Heart left ventricle (tissue), 16 donors: Measurements from ENCODE around the gene KIRREL3. TPM values are rescaled to one million over a fixed set of nuclear protein-coding genes. Genes with fewer than 3 reads are reported as not detected.

Experiments used
- ATAC-seq, 4 donors: fragments of 200-7000 bp; cut with Tn5 transposase; one replicate each; pipeline ENCODE4 v1.9.1; 2020 to 2022; ENCODE audit warnings: moderate library complexity in 4 of 4, mild to moderate bottlenecking in 3 of 4, moderate number of reproducible peaks in 1 of 4
- DNase-seq, 5 donors: peaks; one replicate each; pipeline ENCODE4 v3.0.0-alpha.2; 2020
- H3K27ac ChIP-seq, 12 donors: fragments of 200-600 bp; sonication (generic) in 4 of 12; one replicate each; pipeline versions ENCODE4 v1.5.0 to v1.8.0; 2016 to 2022; ENCODE audit warnings: mild to moderate bottlenecking in 2 of 12
- H3K27me3 ChIP-seq, 9 donors: fragments of 200-600 bp; sonication (generic) in 2 of 9; one replicate each; pipeline versions ENCODE4 v1.5.1 to v1.8.0; 2016 to 2022; ENCODE audit warnings: mild to moderate bottlenecking in 3 of 9
- H3K36me3 ChIP-seq, 9 donors: fragments of 200-600 bp; sonication (generic) in 2 of 9; one replicate each; pipeline versions ENCODE4 v1.5.0 to v1.8.0; 2018 to 2022; ENCODE audit warnings: mild to moderate bottlenecking in 2 of 9
- H3K4me1 ChIP-seq, 12 donors: fragments of 200-600 bp; sonication (generic) in 4 of 12; one replicate each; pipeline versions ENCODE4 v1.5.0 to v1.8.0; 2016 to 2022; ENCODE audit warnings: mild to moderate bottlenecking in 3 of 12
- H3K4me3 ChIP-seq, 12 donors: fragments of 200-600 bp; sonication (generic) in 4 of 12; one replicate each; pipeline versions ENCODE4 v1.5.0 to v1.8.0; 2017 to 2022; ENCODE audit warnings: mild to moderate bottlenecking in 9 of 12, moderate library complexity in 4 of 12
- H3K9me3 ChIP-seq, 12 donors: fragments of 200-600 bp; sonication (generic) in 4 of 12; one replicate each; pipeline versions ENCODE4 v1.5.0 to v1.8.0; 2016 to 2022; ENCODE audit warnings: mild to moderate bottlenecking in 1 of 12
- CTCF ChIP-seq, 12 donors: fragments of 200-600 bp; sonication (generic) in 4 of 12; IDR thresholded peaks; one replicate each; pipeline versions ENCODE4 v1.5.0 to v1.8.0; 2018 to 2022; ENCODE audit warnings: antibody characterized with exemption in 12 of 12, mild to moderate bottlenecking in 5 of 12
- POLR2A ChIP-seq, 2 donors: fragments of 450-650 bp; IDR thresholded peaks; one replicate each; pipeline ENCODE4 v1.6.1; 2017; ENCODE audit warnings: antibody characterized with exemption in 2 of 2, mild to moderate bottlenecking in 2 of 2, moderate library complexity in 2 of 2
- WGBS, 4 donors: extraction: QIAGEN DNeasy Blood & Tissue Kit in 2 of 4; methylation state at CpG; one replicate each; pipeline versions ENCODE4 v1.1.5 to v1.1.7; 2013 to 2018; 5-methylcytosine and 5-hydroxymethylcytosine counted together
- intact Hi-C, 10 donors: fragments of 100-400 bp; cut with DNase I; formaldehyde crosslinking; loops; one replicate each; pipeline versions ENCODE4 v1.11.1 to v1.14.2; 2022
- polyA plus RNA-seq, 2 donors: library from polyadenylated mRNA; stranded (reverse); fragments of 200-250 nt; gene quantifications; one replicate each; pipeline ENCODE4 v1.2.3, GENCODE V29; 2013
- total RNA-seq, 9 donors: library from RNA; depleted of rRNA in 2 of 9; stranded (reverse); fragments of >200 nt in 2 of 9; fragmentation: NEBNext Ultra II Directional in 3 of 9; extraction: Animal tissue kit (Norgen Biotek cat#: 25700) in 3 of 9; gene quantifications; one replicate each; pipeline versions ENCODE4 v1.1.0 to v1.2.4, GENCODE V29; 2016 to 2023
- donor health status: ischemic (EF 13 %, LVEDD 7.1; RV severe dilation, severe dysfunction).
- donor health status: healthy with polysubstance abuse.
- donor health status: DM: no; HTN: yes; CAD: no.
- donor health status: DM: no; HTN: no; CAD: no.
- donor health status: ischemic (EF 25% LVEDD 6.9; RV normal size, moderate dysfunction).
- donor health status: ischemic (EF 25% LVEDD 5.7; RV mildly dilated, moderate dysfunction).
- donor health status: healthy.
- donor health status: DM: yes; HTN: yes; CAD: no.
- donor health status: ischemic (EF 35%, LVEDD 5.7; RV mildly dilated, moderate dysfunction).
- donor health status: nonischemic (EF 11% LVEDD 7.7; RV severe dilation, severe dysfunction).
- donor health status: DM: yes; HTN: yes; CAD: no.
- donor health status: PGD.
- donor health status: ischemic (EF 29% LVEDD 5.4; RV normal size, mild dysfunction).
- donor health status: nonischemic (EF 23%, LVEDD 6.1; RV moderate dilation, normal function).

The KIRREL3 gene
- total and polyA plus RNA-seq, 11 donors = 0.08 to 1.3 (median 0.27) TPM

DNA sequence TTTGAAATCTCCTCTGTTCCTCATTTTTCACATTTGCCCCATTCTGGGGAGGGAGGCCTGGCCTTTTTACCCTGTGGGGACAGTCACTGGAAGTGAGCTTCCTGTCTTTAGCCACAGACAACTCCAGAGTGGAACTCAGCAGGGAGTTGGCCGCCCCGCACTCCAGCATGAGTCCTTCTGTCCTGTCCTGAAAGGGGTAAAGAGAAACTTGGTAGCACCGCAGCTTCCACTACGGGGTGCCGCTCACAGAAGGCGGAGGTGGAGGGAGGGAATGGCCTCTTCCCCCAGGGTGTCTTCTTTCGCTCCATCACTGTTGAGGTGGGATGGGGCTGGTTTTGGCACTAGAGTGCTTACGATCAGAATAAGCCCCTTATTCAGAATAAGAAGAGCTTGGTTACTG, 512.9 kb downstream of the KIRREL3 start:
- H3K4me3 ChIP-seq = no peak overlapping the region
- H3K9me3 ChIP-seq = no peaks in the 10 kb centered on the region
- peaks cover 0 to 5% (median 0%) of the 10 kb centered on the region in 12 donors for H3K4me1 ChIP-seq
- no peaks in the 10 kb centered on the region for H3K36me3 ChIP-seq
- TF ChIP-seq POLR2A (IDR thresholded peaks at IDR 0.05) (no peak), CTCF (IDR thresholded peaks at IDR 0.05) (no peak)
- WGBS, 4 donors = 76 to 92% (median 83%) methylated on average over 8 of the region's 8 CpGs
- no peak for ATAC-seq
- intact Hi-C loops = no loop called here
- no peaks in the 10 kb centered on the region for H3K27me3 ChIP-seq
- H3K27ac ChIP-seq = no peak overlapping the region
- DNase-seq = no peak

DNA sequence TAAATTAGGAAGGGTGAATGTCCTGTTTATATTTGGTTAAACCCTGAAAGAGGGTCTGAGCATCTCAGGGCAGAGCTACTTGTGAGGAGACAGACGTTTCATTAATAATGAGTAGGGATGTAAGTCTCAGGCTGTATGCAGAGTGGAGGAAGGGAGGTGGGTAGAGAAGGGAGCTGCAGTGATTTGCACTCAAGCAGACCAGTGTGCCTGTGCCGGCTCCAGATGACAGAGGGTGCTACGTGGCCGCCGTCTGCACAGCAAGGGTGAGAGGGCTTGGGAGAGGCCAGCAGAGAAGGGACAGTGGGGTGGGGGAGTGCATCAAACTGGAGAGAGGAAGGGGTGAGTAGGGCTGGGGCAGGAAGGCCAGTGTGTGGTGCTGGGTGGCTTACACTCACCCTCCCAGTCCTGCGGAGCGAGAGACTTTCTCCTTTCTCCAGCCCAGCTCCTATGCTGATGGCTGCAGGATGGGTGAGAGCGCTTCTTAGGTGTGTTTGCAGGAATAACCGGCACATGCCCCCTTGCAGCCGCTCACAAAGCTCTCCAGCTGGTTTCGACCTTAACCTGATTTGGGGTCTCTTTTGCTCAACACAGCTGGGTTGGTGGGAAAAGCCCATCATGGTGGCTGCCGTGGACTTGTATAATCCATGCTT, 514.5 kb downstream of the KIRREL3 start:
- no peak for TF ChIP-seq POLR2A (IDR thresholded peaks at IDR 0.05)
- TF ChIP-seq CTCF (IDR thresholded peaks at IDR 0.05) = no peak
- ATAC-seq (no peak), DNase-seq (no peak)
- intact Hi-C loops = no loop called here
- WGBS, 4 donors = 72 to 81% (median 76%) methylated on average over 12 of the region's 12 CpGs
- Histone ChIP-seq H3K27me3 (no peaks in the 10 kb centered on the region), H3K27ac (no peak overlapping the region), H3K36me3 (no peaks in the 10 kb centered on the region), H3K9me3 (no peaks in the 10 kb centered on the region), H3K4me1 (peaks cover 0 to 5% (median 0%) of the 10 kb centered on the region in 12 donors), H3K4me3 (no peak overlapping the region)

DNA sequence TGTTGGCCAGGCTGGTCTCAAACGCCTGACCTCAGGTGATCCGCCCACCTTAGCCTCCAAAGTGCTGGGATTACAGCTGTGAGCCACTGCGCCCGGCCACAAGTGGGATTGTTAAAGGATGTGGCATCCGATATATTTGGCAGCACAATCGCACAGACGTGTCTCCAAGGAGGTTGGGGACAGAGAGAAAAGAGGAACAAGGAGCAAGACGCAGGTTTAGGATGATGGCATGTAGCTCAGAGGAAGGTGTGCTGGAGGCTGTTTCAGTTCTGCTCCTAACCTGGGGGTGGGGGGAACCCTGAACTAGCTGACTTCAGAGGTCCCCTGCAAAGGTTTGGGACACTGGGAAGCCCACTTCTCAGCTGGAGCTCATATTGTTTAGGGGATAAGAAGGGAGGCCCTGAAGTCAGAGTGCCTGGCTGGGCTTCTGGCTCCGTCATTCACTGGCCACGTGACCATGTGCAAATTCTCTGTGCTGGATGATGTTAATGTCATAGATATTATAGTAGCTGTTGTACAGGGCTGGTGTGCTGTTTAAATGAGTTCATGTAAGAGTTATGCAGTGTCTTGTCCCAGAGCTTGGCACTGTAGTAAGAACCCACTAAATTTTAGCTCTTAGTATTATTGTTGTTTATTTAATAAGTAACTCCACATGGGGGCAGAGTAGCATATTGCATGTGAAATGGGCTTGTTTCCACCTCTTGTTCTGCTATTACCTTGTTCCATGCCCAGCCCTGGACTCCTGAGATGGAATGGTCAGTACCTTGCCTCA, 515.4 kb downstream of the KIRREL3 start:
- H3K27ac ChIP-seq = no peak overlapping the region

More for the DNA sequence above, 515.4 kb downstream of the KIRREL3 start:
- no peak overlapping the region for H3K4me3 ChIP-seq
- intact Hi-C loops = no loop called here
- 66 to 77% (median 70%) methylated on average over 10 of the region's 10 CpGs for WGBS, 4 donors
- DNase-seq (peak in 1 of 5 donors; percentile 24), ATAC-seq (peak in 2 of 4 donors; percentile 11 to 26)
- peaks cover 0 to 10% (median 1%) of the 10 kb centered on the region in 12 donors for H3K4me1 ChIP-seq
- TF ChIP-seq POLR2A (IDR thresholded peaks at IDR 0.05) (no peak), CTCF (IDR thresholded peaks at IDR 0.05) (no peak)
- no peaks in the 10 kb centered on the region for H3K9me3 ChIP-seq
- H3K27me3 ChIP-seq = no peaks in the 10 kb centered on the region
- no peaks in the 10 kb centered on the region for H3K36me3 ChIP-seq
